GM20431 (cell line): ENCODE results near the gene USP4.
"Not testable (repeated sequence)": the region's sequence is repeated elsewhere in the genome, so short reads cannot be mapped to it uniquely, and the experiment has no call there.

ENCODE experiments used
- in situ Hi-C: fragments of 300-500 bp; cut with MseI, MboI; formaldehyde crosslinking; loops from one replicate; pipeline ENCODE4 v1.15.0; 2020; ENCODE audit warnings: low sequenced_read_pairs; ENCODE audit not compliant: unreplicated experiment

Gene USP4

DNA sequence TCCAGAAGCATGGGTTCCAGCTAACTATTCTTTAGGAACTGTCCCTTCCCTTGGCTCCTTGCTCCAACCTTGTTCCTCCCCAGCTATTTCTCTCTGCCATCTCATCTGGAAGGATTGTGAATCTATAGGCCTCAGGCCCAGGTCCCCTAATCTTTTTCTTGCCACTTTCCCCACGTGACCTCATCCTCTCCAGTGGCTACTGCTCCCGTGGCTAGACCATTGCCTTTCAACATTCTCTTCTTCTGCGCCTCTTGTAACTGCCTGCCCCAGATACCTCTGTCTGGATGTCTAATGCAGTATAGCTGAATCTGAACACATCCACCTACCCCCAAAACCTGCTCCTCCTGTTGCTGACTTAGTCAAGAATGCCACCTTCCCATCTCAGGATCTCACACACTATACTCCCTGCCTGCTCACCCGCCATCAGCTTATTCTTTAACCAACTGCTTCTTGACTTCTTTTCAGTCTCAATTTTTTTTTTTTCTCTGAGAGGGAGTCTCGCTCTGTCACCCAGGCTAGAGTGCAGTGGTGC is 13.1 kb upstream of the USP4 start:
- in situ Hi-C loops: no loop called here

DNA sequence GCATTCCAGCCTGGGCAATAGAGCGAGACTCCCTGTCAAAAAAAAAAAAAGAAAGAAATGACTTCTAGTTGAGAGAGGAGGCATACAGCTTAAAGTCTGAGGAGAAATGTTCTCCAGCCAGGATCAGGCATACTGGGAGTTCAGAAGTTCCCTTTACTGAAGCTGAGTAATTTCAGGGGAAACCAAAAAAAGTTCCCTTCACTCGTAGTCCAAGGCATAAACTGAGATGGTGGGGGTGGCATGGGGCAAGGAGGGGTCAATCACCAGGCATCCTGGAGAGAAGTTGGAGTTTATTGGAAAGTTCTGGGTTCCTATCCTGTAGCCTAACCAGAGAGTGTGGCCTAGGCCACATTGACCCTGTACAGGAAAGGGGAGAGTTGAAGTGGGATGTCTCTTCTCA is 12.4 kb upstream of the USP4 start:
- in situ Hi-C loops: no loop called here

DNA sequence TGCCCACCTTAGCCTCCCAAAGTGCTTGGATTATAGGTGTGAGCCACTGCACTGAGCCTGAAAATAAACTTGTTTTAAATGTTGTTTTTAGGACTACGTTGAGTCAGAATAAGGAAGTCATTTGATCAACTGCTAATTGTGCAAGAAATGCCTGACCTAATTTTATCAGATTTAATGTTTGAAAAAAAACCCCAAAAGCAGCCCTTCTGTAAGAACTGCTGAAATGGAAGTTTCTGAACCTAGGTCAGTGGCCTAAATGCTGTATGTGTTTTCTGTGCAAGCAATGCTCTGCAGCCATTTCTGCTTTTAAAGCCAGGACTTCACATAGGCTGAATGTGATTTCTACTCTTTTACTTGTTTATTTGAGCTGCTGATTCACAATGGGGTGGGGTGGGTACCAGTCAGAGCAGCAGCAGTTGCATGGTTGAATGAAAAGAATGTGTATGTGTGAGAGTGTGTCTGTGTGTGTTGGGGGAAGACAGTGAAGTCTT is 11.7 kb upstream of the USP4 start:
- in situ Hi-C loops: no loop called here

DNA sequence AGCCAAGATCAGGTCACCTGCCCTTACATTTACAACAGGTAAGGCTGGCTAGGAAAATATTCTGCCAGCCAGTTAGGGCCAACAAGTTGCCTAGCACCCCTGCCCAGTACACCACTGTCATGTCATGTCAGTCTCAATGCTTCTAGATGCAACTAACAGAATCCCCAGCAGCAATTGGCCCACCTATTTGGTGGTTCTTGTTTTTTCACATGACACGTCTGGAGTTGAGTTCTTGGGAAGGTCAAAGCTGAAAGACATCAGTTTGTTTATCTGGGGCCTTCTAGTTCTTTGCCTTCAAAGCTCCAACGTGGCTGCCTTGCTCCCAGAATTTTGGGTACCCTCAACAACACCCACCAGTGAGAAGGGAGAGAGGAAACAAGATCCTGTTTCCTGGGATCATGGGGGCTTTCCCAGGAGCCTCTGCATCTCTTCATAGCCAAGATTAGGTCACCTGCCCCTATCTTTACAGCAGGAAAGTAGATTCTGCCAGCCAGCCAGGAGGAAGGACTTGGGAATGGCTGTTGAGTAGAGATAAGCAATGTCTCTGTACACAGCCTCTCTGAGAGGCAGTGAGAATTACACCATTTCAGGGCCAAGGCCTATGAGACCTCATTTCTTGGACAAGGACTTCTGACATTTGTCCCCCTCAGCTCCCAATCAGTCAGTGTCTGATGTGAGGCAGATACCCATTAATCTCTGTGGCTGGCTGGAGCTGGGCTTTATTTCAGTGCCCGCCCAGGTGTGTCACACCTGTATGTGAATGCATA is 9.7 kb upstream of the USP4 start:
- in situ Hi-C loops: no loop called here

DNA sequence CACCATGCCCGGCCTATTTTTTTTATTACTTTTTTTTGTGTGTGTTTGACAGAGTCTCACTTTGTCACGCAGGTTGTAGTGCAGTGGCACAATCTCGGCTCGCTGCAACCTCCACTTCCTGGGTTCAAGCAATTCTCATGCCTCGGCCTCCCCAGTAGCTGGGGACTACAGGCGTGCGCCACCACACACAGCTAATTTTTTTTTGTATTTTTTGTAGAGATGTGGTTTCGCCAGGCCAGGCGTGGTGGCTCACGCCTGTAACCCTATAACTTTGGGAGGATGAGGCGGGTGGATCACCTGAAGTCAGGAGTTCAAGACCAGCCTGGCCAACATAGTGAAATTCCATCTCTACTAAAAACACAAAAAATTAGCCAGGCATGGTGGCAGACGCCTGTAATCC is 8.5 kb upstream of the USP4 start:
- in situ Hi-C loops: not testable (repeated sequence)

DNA sequence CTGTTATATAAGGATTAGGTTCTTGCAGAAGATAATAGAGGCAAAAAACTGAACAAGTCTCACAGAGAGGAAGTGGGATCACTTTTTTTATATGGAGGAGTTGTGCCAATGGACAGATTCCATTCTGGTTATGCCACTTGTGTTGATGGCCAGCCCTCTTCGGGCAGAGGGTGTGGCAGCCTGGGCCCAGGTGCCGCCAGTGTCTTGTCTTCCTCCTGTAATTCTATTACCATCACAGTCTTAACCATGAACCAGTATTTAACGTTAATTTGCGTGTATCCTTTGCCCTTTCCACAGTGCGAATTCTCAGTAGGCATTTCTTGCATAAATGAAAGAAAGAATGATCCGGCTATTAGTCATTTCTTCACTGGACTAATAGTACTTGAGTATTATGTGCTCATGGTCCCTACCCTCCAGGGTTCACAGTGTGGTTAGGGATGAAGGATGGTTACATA is 7.0 kb upstream of the USP4 start:
- in situ Hi-C loops: no loop called here

DNA sequence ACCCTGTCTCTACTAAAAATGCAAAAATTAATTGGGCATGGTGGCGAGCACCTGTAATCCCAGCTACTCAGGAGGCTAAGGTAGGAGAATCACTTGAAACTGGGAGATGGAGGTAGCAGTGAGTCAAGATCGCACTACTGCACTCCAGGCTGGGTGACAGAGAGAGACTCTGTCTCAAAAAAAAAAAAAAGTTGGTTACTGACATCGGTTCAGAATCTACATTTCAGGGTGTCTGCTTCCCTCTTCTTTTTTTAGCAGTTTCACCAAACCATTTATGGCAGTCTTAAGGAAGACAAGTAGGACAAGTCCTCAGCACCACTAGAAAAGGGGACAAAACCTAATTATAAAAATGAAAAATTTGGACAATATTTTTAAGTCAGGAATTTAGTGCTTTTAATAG is 3.3 kb upstream of the USP4 start:
- in situ Hi-C loops: no loop called here

DNA sequence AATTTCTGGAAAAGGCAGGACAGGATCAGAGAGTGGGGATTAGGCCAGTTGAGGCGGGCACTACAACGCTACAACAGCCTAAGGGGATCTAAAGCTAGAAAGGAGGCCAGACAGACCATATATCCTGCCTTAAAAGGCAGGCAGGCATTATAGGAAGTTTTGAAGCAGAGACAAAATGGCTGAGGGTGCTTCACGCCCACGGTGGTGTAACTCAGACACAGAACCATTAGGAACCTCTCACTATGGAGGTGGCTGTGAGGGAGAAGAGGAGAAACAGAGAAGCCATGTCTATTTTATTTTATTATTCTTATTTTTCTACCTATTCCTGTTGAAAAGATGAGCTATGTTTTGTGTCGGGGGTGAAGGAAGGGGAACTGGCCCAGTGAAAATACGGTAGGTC is 2.1 kb upstream of the USP4 start:
- in situ Hi-C loops: no loop called here

DNA sequence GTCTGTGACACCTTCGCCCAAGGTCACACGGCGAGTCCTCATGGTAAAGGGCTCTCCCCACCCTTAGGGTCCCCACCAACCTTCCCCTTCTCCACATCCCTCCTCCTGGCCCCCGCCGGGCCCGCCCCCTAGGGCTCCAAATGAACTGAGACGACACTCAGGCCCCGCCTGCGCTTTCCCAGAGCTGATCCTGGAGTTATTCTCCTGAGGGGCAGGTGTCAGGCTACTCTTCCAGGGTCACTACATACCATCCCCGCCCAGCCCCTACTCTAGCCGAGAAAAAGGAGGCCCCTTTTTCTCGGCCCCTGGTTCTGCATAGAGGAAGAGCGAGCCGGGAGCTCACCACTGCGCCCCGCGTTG is 292 bp downstream of the USP4 start:
- in situ Hi-C loops: no loop called here

DNA sequence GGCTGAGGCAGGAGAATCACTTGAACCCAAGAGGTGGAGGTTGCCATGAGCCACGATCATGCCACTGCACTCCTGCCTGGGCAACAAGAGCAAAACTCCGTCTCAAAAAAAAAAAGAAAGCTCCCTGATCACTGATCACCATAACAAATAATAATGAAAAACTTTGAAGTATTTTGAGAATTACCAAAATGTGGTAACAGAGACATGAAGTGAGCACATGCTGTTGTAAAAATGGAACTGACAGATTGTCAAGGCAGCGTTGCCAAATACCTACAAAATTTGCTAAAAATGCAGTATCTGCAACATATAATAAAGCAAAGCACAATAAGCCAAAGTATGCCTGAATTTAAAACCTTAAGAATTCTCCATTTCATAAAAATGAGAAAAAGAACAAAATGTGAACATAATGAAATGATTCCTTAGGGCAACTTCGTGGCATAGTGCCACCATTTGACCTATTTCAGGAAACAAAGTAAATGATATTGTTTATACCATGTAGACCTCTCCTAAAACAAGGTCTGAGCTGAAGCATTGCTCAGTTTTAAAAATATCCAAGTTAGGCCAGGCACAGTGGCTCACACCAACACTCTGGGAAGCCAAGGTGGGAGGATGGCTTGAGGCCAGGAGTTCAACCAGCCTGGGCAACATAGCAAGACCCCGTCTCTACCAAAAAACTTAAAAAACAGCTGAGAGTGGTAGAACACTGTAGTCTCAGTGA is 5.8 kb downstream of the USP4 start:
- in situ Hi-C loops: no loop called here

DNA sequence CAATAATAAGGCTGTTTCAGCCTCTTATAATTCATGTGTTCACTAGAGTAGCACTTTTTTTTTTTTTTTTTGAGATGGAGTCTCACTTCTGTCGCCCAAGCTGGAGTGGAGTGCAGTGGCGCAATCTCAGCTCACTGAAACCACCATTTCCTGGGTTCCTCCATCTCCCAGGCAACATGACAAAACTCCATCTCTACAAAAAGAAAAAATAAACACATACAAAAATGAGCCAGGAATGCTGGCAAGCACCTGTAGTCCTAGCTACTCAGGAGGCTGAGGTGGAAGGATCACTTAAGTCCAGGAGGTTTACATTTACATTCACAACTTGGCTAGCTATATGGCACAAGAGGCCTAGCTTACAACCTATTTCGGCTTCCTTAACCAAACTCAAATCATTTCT is 6.8 kb downstream of the USP4 start:
- in situ Hi-C loops: no loop called here

DNA sequence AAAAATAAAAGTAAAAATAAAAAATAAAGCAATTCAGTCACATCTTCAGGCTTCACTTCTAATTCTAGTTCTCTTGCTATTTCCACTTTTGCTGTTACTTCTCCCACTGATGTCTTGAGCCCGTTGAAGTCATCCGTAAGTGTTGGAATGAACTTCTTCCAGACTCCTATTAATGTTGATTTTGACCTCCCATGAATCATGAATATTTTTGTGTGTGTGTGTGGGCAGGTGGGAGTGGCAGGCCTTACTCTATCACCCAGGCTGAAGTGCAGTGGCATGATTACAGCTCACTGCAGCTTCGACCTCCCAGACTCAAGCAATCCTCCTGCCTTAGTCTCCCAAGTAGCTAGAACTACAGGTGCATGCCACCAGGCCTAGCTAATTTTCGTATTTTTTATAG is 10.7 kb downstream of the USP4 start:
- in situ Hi-C loops: no loop called here

DNA sequence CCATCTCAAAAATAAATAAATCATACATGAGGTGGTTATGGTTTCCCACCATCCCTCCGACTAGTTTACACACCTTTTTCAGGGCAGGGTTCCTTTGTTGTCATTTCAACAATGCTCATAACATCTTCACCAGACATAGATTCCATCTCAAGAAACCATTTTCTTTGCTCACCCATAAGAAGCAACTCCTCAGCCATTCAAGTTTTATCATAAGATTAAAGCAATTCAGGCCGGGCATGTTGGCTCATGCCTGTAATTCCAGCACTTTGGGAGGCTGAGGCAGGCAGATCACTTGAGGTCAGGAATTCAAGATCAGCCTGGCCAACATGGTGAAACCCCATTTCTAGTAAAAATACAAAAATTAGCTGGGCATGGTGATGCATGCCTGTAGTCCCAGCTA is 11.5 kb downstream of the USP4 start:
- in situ Hi-C loops: not testable (repeated sequence)

DNA sequence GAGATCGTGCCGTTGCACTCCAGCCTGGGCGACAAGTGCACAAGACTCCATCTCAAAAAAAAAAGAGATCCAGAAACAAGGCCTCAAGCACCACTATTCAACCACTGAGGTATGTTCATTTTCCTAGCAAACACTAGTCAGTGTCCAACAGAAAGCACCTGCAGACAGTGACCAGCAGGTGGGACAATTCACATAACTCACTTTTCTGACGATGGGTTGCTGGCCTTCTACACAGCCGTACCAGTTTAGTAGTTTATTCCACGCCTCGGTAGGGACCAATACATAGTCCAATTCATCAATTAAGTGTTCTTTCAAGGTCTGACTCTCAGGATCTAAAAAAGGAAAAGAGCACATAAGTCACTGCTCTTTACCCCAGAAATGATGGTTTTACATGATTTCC is 12.4 kb downstream of the USP4 start:
- in situ Hi-C loops: no loop called here

DNA sequence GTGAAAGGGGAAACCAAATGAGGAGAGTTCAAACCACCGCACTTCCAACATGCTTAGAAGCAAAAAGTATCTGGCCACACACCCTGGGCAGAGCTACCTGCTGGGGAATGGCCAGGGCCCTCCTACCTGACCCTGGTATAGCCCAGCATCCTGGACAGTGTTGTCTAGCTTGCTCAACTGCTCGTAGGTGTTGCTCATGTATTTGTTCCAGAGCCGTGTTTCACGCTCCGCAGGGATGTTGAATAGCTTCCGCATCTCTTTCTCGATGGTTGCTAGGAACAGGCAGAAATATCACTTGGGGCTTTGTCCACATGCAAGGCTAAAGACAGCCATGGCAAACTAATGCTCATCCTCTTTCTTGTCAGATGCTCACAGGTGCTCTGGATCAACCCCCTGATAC is 15.1 kb downstream of the USP4 start:
- in situ Hi-C loops: no loop called here

DNA sequence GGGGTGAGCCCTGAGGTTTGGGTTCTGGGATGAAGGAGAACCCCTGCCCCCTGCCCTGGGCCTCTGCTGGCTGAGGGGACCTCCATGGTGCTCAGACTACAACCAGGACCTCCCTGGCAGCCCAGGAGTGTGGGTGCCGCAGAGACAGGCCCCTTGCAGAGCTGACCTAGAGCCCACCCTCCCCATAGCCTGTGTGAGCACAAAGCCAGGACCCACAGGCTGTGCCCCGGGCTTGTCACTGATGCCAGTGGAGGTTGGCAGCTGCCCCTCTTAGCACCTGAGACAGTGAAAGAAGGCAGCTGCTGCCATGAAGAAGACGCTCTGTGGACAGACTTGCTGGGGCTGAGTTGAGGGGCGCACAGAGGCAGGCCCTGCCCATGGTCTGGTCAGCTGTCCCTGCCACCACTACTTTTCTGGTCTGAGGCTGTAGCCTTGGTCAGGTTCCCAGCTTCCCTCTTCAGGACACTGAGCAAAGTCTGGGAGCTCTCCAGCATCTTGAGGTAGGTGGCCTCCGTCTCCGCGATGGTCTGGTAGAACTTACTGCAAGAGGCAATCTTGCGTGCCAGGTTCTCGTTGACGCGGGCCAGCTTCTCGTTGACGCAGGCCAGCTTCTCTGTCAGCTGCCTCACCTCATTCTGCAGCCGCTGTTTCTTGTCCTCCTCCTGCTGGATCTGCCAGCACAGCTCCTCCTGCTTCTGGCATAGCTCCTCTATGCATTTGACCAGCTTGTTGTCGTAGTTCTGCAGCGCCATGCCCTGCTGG is 23.0 kb downstream of the USP4 start:
- in situ Hi-C loops: no loop called here

DNA sequence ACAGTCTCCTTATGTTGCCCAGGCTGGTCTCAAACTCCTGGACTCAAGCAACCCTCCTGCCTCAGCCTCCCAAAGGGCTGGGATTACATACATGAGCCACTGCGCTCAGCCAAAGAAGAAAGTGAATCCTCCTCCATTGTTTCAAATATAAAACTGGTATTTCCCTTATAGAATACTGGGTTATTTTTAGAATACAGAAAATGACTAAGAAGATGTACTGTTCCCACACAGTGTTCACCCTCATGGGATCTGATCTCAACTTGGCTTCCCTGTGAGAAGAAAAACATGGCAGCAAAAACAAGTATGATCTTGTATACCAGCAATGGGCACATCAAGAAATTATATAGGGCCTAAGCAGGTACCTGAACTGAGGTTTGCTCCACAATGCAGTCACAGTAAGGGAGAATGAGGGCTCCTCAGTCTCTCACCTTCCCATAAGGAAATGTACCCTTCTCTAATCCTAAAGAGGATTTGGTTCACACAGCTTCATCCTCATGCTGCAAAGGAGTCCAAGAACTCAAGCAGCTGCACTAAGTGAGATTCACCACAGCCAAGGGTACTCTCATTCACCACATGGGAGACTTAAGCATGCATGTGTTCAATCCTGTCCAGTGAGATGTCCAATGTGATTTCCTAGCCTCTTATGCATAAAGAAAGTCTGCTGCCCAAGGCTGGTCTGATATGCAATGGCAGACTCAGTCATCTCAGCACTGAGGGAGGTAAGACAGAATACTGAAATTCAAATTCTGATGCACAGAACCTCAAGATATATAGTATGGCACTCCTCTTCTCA is 25.8 kb downstream of the USP4 start:
- in situ Hi-C loops: no loop called here

DNA sequence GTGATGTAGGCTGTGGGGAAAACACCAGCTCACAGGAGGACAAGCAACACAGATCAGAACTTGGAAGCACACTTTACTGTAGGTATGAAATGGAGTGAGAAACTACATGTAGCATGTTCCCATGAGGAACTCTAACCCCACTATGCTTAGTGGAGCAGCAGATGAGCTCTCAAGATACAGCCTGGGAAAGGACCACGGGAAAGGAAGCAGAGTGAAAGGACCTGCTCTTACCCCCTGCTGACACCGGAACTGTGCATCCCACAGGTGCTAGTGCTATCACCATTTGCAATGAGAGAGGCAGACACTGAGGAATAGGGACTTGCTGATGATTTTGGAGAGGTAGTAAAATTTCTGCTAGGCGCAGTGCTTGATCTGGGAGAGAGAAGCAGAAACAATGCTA is 28.6 kb downstream of the USP4 start:
- in situ Hi-C loops: no loop called here

DNA sequence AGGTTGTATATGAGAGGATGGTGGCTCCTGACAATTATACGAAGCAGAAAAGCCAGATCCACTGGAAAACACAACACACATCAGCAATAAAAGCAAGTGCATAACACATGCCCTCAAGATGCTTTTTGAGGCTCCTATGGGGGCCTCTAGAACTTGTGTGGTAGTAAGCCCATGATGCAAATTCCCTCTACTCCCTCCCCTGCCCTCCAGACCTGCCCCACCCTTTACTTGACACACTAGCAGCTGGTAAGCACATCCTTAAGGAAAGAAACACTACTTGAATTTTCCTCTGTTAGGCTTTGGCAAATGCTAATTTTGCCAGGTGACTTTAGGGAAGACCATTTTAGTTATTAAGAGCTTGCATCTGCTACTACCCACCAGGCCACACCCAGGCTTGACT is 29.2 kb downstream of the USP4 start:
- in situ Hi-C loops: no loop called here

DNA sequence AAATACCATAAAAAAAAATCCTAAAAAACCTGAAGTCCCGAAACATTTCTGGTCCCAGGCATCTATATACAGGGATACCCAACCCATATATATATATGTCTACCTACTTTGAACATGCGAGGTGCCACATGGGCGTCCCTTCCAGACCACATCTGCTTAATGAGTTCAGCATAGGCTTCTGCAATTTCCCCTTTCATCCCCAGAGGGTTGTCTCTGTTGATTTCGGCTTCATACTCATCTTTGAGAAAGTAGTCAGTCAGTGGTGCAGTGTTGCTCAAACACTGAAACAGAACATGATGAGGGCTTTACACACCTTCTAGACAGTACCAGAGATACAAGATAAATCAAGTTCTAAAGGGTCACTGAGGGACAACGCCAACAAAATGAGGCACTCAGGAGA is 34.2 kb downstream of the USP4 start:
- in situ Hi-C loops: no loop called here
